DND-41 (cell line): ENCODE data around the gene HOXB8.

Experiments
- ATAC-seq: fragments of 200-7000 bp; cut with Tn5 transposase; 3 replicates; pipeline ENCODE4 v1.9.1; 2021; ENCODE audit warnings: low read depth; ENCODE audit not compliant: insufficient read depth
- DNase-seq: peaks from one replicate; pipeline ENCODE4 v3.0.0-alpha.2; 2020
- H2AFZ ChIP-seq: 2 replicates; pipeline ENCODE4 v1.6.0; 2012; ENCODE audit warnings: low read depth, low read length
- H3K27ac ChIP-seq: 2 replicates; pipeline ENCODE4 v1.5.1; 2012; ENCODE audit warnings: low read length, inconsistent platforms
- H3K27me3 ChIP-seq: fragments of 200-600 bp; sonication (generic); 2 replicates; pipeline ENCODE4 v1.6.0; 2012; ENCODE audit warnings: low read length, mild to moderate bottlenecking, inconsistent platforms; ENCODE audit not compliant: insufficient read depth, poor library complexity
- H3K36me3 ChIP-seq: 2 replicates; pipeline ENCODE4 v1.5.1; 2012; ENCODE audit warnings: low read length, inconsistent platforms; ENCODE audit not compliant: insufficient read depth
- H3K4me1 ChIP-seq: 2 replicates; pipeline ENCODE4 v1.5.1; 2012; ENCODE audit warnings: mild to moderate bottlenecking, low read length; ENCODE audit not compliant: insufficient read depth
- H3K4me2 ChIP-seq: 2 replicates; pipeline ENCODE4 v1.6.0; 2012; ENCODE audit warnings: mild to moderate bottlenecking, moderate library complexity, low read length, inconsistent platforms; ENCODE audit not compliant: insufficient read depth
- H3K4me3 ChIP-seq, 2 experiments: fragments of 200-600 bp in 1 of 2; shearing (Covaris generic) in 1 of 2; 2 replicates each; pipeline ENCODE4 v1.5.1; 2012 to 2016; ENCODE audit warnings: inconsistent platforms in 2 of 2, low read length in 2 of 2, mild to moderate bottlenecking in 2 of 2, low read depth in 1 of 2, moderate library complexity in 1 of 2
- H3K79me2 ChIP-seq: 2 replicates; pipeline ENCODE4 v1.6.0; 2012; ENCODE audit warnings: low read length, inconsistent platforms; ENCODE audit not compliant: insufficient read depth
- H3K9ac ChIP-seq: 2 replicates; pipeline ENCODE4 v1.6.0; 2012; ENCODE audit warnings: low read depth, mild to moderate bottlenecking, inconsistent platforms, low read length, moderate library complexity
- H3K9me3 ChIP-seq: 2 replicates; pipeline ENCODE4 v1.5.1; 2012; ENCODE audit warnings: low read length, moderate library complexity, mild to moderate bottlenecking, inconsistent platforms; ENCODE audit not compliant: insufficient read depth, severe bottlenecking
- H4K20me1 ChIP-seq: 2 replicates; pipeline ENCODE4 v1.6.0; 2012; ENCODE audit warnings: low read length; ENCODE audit not compliant: insufficient read depth
- CTCF ChIP-seq: IDR thresholded peaks from 2 replicates; pipeline ENCODE4 v1.5.1; 2012; ENCODE audit warnings: borderline replicate concordance, low read length, moderate library complexity, mild to moderate bottlenecking; ENCODE audit not compliant: poor library complexity, severe bottlenecking; ENCODE audit errors: extremely low read depth
- EZH2 ChIP-seq: IDR thresholded peaks from 3 replicates; pipeline ENCODE4 v1.6.1; 2012; ENCODE audit warnings: borderline replicate concordance, low read depth, mild to moderate bottlenecking, moderate library complexity, low read length, inconsistent platforms; ENCODE audit not compliant: severe bottlenecking

Gene HOXB8

GRCh38 chr17:48644159-48644558, 29.1 kb upstream of the HOXB8 start:
- no peak overlapping the region for H3K4me3 ChIP-seq
- H3K79me2 ChIP-seq = no peaks in the 10 kb centered on the region
- H3K9ac ChIP-seq = no peak overlapping the region
- no peaks in the 10 kb centered on the region for H3K9me3 ChIP-seq
- no peak for ATAC-seq
- no peaks in the 10 kb centered on the region for H4K20me1 ChIP-seq
- H3K4me1 ChIP-seq = no peaks in the 10 kb centered on the region
- TF ChIP-seq CTCF (no peak), EZH2 (no peak)
- H3K27ac ChIP-seq = no peak overlapping the region
- H3K27me3 ChIP-seq = peaks cover 24% of the 10 kb centered on the region
- no peaks in the 10 kb centered on the region for H3K36me3 ChIP-seq
- H2AFZ ChIP-seq = no peak overlapping the region
- no peak for DNase-seq
- no peak overlapping the region for H3K4me2 ChIP-seq

GRCh38 chr17:48643697-48644012, 28.6 kb upstream of the HOXB8 start:
- Histone ChIP-seq H2AFZ (no peak overlapping the region), H3K27ac (no peak overlapping the region), H3K4me2 (no peak overlapping the region), H4K20me1 (no peaks in the 10 kb centered on the region), H3K9ac (no peak overlapping the region), H3K4me1 (no peaks in the 10 kb centered on the region), H3K79me2 (no peaks in the 10 kb centered on the region), H3K27me3 (peaks cover 29% of the 10 kb centered on the region), H3K9me3 (no peaks in the 10 kb centered on the region), H3K4me3 (no peak overlapping the region), H3K36me3 (no peaks in the 10 kb centered on the region)
- DNase-seq (no peak), ATAC-seq (no peak)
- no peak for TF ChIP-seq EZH2
- TF ChIP-seq CTCF = no peak

- H4K20me1 ChIP-seq = no peaks in the 10 kb centered on the region
- no peak overlapping the region for H3K27ac ChIP-seq
- no peak for TF ChIP-seq CTCF
- no peak for TF ChIP-seq EZH2
- no peaks in the 10 kb centered on the region for H3K4me1 ChIP-seq
- H3K4me3 ChIP-seq = no peak overlapping the region
- H2AFZ ChIP-seq = no peak overlapping the region
- H3K9ac ChIP-seq = no peak overlapping the region
- H3K79me2 ChIP-seq = no peaks in the 10 kb centered on the region
- H3K36me3 ChIP-seq = no peaks in the 10 kb centered on the region
- H3K4me2 ChIP-seq = no peak overlapping the region
- ATAC-seq = no peak
- no peak for DNase-seq
- H3K9me3 ChIP-seq = no peaks in the 10 kb centered on the region
- H3K27me3 ChIP-seq = peaks cover 34% of the 10 kb centered on the region
Measured at GRCh38 chr17:48642843-48643696, 28.0 kb upstream of the HOXB8 start.
